HG03565 (cell line): Measurements from ENCODE around the gene RGS3.
A peak's percentile ranks its signal among the peaks of the same experiment; 100 is the strongest.

Experiments
- ATAC-seq: cut with Tn5 transposase; IDR thresholded peaks from one replicate; pipeline ENCODE4 v1.9.1; 2021; ENCODE audit warnings: mild to moderate bottlenecking, moderate library complexity; ENCODE audit not compliant: unreplicated experiment

RGS3 gene

DNA sequence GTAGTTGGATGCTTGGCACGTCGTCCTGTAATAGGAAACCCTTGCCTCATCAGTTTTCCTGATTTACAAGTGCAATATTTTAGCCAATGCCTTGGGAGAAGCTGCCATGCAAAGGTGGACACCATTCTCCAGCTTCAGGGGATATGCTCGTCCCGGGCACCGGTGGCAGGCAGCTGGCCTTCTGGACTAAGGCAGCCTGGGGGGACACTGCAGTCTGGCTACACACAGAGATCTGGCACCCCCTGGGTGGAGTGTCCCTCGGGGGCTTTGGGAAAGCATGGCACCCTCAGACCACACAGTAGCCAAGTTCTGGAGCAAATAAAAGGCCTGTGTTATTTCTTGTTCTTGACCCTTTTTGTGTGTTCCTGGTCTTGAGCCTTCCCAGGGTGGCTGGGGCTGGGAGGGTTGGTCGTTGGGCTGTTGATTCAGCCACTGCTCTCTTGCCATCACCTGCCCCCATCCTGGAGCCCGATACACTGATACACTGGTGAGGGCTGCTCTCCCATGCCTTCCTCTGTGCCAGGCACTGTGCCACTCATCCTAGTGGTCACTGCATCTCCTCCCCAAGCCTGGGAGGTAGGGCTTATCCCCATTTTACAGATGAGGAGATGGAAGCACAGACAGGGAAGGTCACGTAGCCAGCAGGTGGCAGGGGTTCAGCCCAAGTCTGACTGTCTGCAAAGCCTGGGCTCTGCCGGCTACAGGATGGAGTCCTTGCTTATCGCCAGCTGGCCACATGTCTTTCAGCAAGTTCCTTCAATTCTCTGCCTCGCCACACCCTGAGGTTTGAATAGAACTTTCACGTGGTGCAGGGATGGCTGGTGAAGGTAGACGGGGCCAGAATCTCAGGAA is 134.1 kb downstream of the RGS3 start:
- no peak for ATAC-seq

DNA sequence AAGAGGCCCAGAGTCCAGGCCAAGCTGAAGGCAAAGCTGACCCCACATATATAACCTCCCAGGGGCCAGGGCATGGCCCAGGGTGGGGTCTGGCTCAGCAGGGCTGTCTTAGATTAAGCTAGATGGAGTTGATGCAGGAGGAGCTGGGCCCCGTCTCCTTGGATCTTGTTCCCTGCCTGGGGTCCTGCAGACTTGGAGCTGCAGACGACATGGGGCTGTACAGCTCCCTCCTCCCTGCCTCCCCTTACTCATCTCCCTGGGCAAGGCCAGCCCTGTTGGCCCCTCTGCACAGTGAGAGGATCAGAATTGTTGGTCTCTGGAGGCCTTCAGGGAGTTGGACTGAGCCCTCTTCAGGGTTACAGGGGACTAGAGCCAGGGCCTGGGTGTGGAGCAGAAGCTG is 134.9 kb downstream of the RGS3 start:
- no peak for ATAC-seq

DNA sequence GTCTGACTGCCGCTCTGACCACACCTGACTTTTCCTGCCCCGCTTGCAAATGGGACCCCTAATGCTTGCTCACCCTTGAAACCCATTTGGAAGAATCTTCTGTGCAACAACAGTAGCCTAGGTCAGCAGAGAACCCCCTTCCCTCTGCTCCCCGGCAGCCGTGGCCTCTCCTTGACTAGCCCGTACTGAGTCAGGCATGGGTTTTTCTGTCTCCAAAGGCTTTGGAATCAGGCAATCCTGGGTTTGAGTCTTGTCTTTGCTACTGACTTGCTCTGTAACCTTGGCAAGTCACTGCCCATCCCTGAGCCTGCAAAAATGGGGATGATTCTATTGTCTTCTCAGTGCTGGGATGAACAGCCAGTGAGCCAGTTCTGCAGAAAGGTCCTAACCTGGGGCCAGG is 135.4 kb downstream of the RGS3 start:
- no peak for ATAC-seq

DNA sequence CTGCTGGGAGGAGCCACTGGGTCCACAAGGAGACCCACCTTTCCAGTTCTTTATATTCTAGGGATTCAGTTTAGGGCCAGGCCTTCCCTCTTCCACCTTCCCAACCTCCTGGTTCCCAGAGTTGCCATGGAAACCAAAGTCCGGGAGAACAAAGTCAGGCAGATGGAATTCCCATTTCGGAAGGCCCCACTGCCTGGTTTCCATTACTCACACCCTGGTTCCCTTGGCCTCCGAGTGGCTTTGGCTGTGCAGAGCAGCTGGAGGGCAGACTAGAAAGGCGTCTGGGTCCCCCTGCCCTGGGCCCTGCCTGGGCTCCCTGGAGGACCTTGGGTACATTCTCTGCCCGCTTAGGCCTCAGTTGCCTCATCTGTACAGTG is 136.1 kb downstream of the RGS3 start:
- ATAC-seq = no peak

DNA sequence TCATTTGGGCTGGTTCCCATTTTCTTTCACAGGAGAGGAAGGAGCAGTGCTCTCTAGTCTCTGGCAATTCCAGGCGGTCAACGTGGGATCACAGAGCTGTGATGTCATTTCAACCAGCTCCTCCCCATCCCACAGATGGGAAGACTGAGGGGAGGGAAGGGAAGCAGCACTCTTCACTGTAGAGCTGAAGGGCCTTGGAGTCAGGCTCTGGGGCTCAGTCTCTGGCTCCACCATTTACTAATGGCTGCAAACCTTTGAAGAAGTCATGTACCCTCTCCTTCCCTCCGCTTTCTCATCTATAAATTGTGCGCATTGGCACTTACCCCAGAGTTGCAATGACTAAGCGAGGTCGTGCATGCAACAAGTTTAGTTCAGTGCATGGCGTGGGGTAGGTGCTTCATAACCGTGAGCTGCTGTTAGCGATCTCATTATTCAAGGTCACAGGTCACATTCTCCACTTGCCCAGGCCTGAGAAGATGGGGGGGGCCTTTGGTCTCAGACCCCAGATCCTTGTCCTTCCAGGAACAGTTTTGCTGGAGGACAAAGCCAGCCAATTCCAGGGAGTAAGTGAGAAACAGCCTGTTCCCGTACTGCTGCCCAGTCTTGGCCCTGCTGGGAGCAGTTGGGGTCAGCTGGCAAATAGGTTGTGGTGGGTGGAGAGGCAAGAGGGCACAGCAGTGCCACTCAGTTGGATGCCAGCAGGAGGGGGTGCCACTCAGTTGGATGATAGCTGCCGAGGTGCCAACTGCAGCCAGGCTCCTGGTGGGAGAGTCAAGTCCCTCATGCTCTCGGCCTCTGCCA is 136.7 kb downstream of the RGS3 start:
- ATAC-seq = no peak

DNA sequence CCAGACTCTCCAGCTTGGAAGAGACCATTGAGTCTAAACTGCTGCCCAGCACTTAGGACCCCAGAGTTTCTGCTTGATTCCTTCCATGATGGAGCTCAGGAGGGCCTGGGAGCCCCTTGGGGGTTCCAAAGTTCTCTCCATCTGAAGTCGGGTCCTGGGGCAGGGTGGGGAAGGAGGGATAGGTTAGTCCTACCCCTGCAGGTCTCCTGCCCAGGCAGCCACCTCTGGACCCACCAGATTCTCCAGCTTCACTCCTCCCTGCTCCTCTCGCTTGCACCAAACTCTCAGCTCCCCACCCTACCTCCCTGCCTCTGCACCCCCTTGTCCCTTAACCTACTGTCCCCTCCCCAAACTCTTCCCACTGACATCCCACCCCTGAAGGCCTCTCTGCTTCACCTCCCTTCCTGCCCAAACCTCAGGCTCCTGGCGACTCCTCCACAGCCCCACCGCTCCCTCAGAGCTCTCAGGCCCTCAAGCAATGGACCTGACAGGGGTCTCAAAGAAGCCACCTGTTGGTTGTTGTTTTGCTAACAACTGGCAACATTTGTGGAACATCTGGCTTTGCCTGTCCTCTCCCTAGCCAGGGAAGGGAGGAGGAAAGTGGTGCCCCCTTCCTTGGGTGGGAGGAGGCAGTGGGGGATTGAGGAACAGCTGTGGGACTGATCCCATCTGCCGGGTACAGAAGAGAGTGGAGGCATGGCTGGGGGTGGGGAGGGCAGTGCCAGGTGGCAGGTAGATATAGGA is 137.5 kb downstream of the RGS3 start:
- no peak for ATAC-seq

DNA sequence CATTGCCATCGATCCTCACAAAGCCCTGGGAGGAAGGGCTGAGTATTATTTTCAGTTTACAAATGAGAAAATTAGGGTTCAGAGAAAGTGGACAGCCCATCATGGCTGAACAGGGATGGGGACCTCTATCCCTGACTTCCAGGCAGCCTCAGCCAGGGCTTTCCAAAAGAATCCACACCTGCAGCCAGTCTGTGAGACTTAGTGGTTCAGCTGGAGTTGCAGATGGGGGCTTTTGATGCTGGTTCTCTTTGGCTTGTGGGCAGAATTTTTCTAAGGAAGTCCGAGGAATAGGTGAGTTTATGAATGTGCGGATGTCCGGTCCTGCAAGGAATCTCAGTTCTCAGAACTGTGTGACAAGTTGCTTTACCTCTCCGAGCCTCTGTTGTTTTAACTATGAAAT is 138.1 kb downstream of the RGS3 start:
- no peak for ATAC-seq

DNA sequence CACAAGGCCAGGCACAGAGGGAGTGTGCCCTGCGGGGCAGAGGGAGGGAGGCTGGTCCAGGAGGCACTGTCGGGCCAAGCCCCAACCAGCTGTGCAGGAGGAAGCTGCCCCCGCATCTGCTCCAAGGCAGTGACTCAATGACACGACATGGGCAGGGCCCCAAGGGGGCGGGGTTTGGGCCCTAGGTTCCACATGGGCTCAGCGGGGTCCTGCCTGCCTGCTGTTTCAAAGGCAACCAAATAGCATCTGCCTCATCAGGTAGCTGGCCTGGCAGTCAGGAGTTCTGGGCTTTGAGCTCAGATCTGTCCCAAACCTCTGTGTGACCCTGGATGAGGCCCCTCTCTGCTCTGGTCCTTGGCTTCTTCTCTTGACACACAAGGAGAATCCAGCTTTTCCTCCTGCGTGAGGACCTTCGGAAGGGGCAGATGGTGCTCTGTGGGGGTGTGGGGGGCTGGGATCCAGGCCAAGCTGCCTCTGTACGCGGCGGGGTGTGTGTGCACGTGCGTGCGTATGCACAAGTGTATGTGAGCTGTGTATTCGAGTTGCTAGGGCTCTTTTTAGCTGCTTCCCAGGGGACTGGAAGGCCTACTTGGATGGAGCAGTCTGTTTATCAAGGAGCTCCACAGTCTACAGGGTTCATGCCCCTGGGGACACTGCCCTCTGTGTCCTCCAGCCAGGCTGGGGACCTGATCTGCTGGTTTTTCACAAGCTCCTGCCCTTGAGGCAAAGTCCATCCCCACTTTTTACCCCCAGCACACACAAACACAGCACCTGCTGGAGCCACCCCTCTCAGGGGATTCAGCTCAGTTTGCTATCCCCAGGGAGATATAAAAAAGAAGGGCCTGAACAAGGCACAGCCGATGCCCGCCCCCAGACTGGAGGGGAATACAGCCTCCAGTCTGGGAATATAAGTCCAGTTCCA is 138.9 kb downstream of the RGS3 start:
- ATAC-seq = peak; percentile 72

DNA sequence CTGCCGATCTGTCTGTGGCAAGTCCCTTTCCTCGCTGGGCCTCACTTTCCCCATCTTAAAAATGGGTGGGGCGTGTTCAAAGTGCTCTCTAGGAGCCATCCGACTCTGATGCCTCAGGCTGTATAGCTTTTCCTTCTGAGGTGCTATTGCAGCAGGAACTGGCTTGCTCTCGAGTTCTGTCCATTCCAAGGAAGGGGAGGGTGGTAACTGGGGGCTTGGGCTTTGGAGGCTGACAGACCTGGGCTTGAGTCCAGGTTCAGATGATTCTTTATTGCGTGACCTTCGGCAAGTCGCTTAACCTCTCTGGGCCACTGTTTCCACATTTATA is 139.5 kb downstream of the RGS3 start:
- no peak for ATAC-seq

DNA sequence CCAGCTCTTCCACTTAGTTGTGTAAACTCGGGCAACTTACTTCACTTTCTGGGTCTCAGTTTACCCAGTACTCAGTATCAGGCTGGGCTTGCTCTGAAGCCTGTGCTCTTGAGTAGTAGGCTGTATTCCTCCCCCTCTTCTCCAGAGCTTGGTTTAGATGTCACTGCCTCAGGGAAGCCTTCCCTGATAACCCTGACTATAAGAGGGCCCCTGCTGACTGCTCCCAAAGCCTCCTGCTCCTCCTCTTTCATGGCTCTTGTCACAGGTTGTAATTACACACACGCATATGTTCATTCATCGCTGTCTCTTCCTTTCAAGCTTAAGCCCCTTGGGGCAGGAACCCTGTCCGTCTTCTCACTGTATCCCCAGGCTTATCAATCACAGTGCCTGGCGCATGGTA is 140.2 kb downstream of the RGS3 start:
- no peak for ATAC-seq

DNA sequence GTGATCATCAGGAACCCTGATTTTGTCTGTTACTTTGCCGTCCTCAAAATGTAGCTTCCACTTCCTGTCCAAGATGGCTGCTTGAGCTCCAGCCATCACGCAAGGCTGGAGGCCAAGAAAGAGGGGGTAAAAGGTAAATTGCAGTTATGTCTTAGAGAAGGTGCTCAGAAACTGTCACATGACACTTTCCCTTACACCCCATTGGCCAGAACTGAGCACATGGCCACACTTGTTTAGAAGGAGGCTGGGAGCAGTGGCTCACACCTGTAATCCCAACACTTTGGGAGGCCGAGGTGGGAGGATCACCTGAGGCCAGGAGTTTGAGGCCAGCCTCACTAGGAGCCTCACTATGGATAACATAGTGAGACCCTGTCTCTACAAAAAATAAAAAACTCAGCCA is 140.9 kb downstream of the RGS3 start:
- ATAC-seq = no peak

DNA sequence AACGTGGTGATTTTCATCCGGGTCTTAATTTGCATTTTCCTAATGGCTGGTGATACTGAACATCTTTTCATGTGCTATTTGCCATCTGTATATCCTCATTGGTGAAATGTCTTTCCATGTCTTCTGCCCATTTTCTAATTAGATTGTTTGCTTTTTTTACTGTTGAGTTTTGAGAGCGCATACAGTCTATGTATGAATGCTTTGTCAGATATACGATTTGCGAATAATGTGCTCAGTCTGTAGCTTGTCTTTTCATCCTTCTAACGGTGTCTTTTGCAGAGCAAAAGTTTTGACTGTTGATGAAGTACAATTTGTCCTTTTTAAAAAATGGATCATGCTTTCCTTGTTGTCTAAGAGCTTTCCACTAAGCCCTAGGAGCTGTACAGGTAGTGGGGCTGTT is 143.0 kb downstream of the RGS3 start:
- no peak for ATAC-seq

DNA sequence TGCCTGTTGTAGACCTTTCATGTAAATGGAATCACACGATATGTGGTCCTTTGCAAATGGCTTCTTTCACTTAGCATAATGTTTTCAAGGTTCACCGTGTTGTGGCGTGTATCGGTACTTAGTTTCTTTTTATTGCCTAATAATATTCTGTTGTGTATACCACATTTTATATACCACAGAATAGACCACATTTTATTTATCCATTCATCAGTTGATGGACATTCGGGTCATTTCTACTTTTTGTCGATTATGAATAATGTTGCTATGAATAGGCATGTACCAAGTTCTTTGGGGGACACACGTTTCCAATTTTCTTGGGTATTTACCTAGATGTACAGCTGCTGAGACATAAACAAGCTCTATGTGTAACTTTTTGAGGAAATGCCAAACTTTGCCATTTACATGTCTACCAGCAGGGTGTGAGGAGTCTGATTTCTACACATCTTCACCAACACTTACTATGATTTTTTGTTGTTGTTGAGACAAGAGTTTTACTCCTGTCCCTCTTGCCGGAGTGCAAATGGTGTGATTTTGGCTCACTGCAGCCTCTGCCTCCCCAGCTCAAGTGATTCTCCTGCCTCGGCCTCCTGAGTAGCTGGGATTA is 144.7 kb downstream of the RGS3 start:
- no peak for ATAC-seq

DNA sequence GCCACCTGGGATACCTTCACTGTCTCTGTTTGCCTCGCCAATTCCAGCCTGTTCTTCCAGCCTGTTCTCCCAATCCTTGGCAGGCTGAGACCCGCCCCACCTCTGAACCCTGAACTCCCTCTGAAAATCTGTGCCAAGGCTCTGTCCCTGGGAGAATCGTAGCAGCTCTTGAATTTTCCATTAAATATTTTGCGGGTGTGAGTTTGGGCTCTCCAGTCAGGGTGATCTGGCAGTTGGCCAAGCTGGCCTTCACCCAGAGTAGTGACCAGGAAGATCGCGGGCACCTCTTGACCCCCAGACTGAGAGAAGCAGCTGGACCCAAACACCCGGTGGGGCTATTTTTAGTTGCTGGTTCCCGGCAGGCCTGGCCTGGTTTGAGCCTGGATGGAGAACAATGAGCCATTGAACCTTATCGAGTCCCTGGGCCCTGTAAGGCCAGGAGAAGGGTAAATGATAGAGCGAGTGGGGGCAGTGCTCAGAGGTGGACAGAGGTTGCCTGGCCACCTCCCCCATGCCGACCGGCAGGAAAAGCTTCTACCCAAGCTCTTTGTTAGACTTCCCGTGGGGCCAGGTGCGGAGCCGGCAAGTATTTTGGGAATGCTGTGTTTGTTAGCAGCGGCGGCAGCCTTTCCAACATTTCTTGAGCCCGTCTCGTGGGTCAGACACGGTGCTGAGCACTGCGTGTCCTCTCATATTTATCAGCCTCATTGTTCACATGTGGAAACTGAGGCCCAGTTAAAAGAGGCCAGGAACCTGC is 146.2 kb downstream of the RGS3 start:
- no peak for ATAC-seq

DNA sequence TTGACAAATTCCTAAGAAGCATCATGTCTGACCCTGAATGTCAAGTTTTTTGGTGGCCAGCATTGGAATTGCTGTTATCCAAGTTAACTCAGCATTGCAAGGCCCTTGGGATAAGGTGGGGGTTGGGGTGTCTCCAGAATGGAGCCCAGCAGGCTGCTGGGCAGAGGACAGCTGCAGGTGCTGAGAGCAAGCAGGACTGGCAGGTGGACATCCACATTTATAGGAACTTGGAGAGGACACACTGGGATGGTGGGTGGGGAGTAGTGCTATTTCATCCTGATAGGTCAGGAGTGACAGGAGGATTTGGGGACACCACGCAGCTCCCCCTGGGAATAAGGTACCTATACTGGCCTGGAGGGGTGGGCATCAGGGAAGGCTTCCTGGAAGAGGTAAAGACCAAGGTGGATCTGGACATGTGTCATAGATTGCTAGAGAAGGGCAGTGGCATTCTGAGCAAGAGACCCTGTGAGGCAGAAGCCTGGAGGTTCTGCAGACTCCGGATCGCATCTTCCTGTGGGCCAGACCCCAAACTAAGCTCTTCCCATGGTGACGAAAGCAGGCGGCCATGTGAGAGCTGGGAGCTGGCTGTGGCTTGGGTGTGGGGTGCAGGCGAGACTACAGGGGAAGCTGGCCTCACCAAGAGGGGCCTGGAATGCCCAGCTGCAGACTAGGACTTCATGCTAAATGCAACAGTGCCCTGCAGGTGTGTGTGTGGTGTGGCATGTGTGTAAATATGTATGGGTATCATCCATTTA is 148.1 kb downstream of the RGS3 start:
- no peak for ATAC-seq

DNA sequence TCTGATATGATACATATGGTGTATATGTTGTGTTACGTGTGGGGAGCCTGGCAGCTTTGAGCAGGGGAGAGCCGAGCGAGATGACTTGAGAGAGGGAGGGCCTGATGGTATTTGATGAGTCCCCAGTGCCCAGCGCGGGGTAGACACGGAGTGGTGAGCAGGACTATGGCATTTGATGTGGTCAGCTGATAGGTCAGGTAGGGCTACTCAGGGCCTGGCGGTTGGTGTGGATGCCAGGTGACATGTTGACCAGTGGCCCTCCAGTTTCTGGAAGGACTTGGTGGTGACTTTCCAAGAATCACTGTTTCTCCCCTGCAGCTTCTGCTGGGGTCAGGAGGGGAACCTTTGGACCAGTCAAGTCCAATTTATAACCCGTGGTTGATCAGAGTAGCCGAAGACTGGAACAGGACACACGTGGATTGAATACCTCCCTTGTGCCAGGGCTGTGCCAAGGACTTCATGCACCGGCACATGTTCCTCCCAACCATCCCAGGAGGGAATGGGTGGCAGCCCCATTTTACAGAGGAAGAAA is 148.8 kb downstream of the RGS3 start:
- ATAC-seq = no peak

DNA sequence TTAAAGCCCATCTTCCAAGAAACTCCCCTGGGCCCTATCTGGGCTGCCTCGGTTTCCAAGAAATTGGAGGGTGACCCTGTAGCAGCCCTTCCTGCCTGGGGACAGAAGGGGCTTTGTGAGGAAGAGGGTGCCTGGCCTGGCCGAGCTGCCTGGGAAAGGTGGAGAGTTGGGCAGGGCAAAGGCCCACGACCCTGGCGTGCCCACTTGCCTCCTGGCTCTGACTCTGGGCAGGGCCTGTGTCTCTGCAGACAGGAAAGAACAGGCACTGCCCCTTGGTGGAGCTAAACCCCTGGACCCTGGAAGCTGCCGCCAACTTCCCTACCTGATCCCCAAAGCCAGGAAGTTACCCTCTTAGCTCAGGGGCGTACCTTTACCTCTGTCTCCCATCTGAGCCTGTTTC is 149.3 kb downstream of the RGS3 start:
- ATAC-seq = no peak

DNA sequence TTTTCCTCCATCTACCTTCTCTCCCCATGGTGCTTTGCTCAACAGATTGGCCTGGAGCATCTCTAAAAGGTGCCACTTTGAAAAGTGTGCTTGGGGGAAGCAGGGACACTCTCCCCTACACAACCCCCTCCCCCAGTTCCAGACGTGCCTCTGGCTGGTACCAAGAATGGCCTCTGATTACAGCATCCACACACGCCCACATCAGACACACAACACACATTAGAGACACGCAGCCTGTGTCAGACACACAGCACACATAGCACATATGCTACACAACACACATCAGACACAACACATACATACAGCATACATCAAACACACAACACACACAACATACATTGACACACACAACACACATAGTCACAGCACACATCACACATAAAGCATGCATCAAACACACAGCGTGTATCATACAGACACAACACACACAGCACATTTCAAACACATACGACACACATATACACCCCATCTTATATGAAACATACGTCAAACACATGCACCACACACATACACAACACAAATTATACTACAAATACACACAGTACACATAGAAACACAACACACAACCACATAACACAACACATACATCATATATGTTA is 150.4 kb downstream of the RGS3 start:
- no peak for ATAC-seq
